Erythroblast (primary cell): ENCODE data around the gene EPN2.

Experiments
- GATA1 ChIP-seq: IDR thresholded peaks from 2 replicates; pipeline ENCODE4 v1.6.1; 2011; ENCODE audit warnings: low read depth, mild to moderate bottlenecking, control low read depth, low read length, moderate library complexity
- POLR2A ChIP-seq: IDR thresholded peaks from 2 replicates; pipeline ENCODE4 v1.6.1; 2011; ENCODE audit warnings: mild to moderate bottlenecking, low read length

DNA sequence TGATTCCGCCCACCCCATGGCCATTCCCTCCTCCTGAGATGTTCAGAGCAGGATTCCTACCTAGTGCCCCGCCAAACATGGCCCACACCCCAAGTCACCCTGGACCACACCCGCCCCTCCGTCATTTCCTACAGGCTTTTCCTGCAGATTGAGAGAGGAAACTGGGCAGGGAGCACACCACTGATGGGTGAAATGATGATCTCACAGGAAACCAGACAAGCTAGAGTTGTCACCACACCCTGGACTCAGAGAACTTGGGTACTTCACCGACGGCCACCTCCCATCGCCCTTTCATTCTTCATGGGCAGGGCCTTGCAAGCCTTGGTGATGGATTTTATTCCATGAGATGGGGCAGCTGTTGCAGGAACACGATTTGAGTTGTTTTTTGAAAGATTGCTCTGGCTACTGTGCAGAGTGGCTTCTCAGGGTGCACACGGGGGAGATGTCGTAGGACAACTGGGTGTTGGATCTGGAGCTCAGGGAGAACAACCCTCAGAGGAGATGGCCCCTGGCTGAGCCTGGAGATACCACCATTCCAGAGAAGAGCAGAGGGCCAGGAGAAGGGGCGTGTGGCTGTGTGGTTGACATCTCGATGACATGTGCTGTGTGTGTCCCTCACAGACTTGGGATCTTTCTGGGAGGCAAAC lies 132.8 kb downstream of the EPN2 start:
- TF ChIP-seq POLR2A = no peak
- no peak for TF ChIP-seq GATA1
